GM21786 (cell line): ENCODE data around the gene CPSF3.

Experiments
- ATAC-seq: cut with Tn5 transposase; IDR thresholded peaks from one replicate; pipeline ENCODE4 v1.9.1; 2021; ENCODE audit not compliant: unreplicated experiment

The CPSF3 gene

DNA sequence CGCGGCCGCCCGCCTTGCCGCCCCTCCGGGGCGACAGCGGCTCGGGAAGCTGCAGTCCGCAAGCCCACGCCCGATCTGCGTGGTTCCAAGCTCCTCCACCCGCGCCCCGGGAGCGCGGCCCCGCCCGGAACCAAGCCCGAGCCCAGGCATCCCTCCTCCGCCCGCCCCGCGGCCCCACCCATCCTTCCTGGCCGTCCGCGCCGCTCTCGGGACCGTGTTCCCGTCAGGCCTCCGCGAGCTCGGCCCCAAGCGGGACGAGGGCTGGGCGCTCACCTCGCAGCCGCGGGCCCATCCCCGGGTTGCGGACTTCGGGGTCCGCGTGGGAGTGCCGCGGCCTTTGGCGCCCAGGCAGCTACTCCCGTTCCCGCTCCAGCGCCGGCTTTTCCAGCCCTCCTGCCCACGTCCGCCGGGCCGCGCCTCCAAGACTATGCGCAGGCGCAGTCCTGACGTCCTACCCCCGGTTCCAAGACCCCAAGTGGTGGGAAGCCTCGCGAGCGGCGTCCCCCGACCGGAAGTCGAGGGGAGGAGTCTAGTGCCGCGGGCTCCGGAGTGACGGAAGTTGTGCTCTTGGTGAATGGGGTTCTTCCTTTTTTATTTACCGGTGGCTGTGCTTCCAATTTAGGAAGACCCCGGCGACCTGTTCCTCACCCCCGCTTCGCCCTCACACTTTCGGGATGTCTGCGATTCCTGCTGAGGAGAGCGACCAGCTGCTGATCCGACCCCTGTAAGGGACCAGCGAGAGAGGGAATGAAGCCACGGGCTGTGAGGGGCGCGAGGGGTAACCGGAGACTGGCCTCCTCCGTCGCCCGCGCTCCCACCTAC, at the start of gene CPSF3, which contains the start of gene ITGB1BP1:
Gene CPSF3, plus strand, starts transcription at position 555 of the 822 bp plus-strand sequence. Its CDS starts 120 bp downstream, at position 675.
Gene ITGB1BP1, minus strand, starts transcription at position 429 of the 822 bp plus-strand sequence. CDS start 4,831 bp downstream, outside the sequence.
- peak; percentile 85 for ATAC-seq

DNA sequence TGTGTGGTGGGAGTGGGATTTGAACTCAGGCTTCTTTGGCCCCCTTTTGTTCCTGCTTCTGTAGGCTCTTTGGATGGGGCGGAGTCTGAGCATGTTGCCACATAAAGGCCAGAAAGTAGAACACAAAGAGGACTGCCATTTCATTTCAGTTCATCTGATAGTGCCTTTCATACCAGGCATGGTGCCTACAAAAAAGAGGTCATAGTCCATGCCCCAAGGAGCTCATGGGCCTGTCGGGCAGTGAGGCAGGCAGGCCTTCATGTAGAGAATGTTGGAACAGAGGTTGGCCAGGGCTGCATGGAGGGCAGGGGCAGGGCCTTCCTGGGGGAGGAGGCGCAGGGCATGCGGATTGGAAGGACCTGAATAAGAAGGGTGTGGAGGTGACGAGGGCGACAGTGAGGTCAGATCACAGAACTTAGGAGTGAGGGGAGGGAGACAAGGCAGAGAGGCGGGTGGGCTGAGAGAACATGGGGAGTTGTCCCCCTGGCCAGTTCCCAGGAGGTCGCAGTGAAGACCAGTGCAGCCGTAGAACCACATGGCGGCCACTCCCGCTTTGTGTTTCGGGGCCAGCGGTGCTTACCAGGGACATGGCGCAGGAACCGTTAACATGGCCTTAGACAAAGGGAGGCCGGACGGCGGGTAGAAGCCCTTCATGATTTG, 49.3 kb upstream of the CPSF3 start:
- no peak for ATAC-seq

DNA sequence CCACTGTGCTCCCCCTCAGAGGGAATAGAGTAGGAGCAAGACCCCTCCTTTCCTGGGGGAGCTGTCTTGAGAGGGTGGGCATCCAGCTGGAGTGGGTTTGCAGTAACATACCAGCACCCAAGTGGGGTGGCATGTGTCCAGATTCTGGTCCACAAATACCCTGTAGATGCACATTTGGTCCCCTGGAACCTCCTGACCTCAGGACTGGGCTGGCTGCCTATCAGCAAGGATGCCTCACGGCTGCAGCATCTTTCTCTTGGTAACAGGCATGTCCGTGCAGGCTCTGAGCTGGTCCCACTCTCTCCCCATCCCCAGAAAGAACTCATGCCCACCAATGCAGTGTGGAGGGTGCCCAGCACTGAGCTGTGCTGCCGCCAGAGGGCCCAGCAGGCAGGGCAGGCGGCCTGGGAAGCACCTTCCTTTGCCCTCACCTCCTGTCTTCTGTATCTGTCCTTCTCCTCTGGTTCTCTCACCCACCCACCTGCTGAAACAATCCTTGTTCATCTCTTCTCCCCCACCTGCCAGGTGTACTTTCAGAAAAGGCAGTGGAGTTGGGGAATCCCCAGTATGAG, 47.5 kb upstream of the CPSF3 start:
- no peak for ATAC-seq

DNA sequence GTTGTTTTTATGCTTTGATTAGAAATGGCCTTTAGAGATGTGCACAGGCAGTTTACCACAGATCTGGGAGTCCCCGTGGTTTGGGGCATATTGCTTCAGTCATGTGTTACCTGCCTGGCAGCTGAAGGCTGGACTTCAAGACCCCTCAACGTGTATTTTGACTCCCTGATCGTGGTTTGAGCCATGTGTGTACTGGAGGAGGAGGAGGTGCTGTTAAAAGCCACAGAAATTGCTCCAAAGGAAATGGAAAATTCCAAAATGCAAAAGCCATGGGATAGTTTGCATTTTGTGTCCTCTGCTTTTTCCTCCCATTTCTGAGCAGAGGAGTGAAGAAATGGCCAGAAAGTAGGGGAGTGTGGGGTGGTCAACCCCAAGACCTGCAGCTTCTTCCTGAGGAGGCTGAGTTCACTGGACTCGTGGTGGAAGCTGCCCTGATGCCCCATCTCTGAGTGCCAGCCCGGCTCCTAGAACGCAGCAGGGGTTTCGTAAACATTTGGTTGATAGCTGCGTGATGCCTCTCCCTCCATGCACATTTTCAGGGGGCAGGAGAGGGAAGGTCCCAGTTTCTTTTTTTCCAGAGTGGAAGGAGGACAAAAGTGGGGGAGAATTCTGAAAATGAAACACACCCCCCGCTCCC, 45.9 kb upstream of the CPSF3 start:
- no peak for ATAC-seq

DNA sequence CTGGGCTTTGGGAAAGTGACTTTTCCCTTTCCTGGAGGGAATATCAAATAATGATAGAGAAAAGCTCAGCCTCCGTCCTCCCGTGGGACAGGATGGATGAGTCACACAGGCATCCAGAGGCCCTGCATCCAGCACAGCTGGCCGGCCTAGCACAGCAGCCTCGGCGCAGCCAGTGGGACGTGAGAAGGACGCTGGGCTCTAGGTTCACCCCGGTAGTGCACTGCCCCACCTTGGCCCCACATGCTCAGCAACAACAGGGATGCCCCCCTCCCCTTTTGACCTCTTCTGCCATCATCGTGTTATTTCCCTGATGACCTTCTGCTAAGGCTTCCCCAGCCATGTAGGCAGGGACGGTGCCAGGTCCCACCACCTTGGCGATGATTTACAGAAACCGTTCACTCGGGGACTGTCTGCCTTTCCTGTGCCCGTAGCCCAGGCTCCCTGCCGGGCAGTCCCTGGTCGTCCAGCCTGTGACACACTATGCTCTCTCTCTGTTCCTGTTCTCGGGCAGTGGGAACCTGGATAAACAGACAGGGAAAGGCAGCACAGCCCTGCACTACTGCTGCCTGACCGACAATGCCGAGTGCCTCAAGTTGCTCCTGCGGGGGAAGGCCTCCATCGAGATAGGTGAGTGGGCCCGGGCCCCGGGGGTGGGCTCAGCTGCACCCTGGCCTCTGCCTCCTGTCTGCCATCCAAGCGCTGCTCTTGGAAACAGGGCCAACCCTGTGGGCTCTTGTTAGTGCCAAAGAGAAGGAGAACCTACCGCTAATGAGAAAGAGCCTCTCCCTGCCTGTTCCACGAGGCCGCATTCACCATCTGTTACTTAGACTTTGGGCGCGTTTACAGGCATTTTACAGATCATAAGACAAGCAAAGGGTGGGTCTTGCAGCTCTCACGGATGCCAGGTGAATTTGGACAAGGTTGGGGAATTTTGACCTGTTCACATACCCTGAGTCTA, 44.7 kb upstream of the CPSF3 start:
- no peak for ATAC-seq

DNA sequence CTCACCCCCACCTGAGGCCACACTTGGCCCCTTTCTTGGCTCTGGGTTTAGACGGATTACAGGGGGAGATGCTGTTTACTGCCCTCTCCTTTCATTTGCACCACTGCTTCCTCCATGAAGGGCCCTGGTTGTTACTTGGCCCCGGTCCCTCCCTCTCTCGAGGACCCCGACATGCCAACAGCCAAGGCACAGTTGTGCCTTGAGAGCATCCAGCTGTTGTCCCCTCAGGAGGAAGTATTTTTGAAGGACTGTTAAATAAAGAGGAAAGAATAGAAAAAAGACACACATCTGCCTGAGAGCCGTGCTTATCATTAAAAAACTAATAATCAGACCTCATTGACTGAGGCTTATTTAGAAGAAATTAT, 44.1 kb upstream of the CPSF3 start:
- ATAC-seq: no peak

DNA sequence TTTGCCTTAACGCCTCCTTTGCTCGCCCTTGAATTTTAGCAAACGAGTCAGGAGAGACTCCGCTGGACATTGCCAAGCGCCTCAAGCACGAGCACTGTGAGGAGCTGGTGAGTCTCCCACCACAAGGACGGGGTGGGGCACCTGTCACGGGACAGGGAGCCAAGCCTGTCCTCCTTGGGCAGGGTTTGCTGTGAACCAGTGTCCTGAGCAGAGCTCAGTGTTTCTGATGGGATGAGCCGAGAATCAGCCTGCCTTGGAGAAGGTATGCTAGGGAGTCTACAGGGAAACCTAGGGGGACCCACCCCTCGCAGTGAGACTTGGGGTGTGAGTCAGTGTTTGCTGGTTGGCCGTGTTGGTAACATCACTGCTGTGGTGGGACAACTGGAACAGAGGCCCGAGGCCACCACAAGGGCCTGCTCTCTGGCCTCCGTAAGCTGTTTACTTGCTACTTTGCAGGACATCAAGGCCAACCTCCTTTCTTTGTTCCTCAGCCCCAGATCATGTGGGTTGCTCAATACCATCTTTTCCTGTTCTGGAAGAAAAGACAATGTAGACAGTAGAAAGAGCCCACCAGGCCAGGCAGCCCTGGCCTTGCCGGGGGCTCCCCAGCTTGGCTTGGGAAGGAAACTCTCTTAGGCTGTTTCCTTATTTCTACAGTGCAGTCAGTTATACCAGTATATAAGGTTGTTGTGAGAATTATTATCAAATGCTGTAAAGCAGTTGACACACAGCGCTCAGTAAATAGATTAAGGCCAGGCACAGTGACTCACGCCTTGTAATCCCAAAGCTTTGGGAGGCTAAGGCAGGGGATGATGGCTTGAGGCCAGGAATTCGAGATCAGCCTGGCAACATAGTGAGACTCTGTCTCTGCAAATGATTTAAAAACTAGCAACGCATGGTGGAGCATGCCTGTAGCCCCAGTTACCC, 42.5 kb upstream of the CPSF3 start:
- ATAC-seq: no peak

DNA sequence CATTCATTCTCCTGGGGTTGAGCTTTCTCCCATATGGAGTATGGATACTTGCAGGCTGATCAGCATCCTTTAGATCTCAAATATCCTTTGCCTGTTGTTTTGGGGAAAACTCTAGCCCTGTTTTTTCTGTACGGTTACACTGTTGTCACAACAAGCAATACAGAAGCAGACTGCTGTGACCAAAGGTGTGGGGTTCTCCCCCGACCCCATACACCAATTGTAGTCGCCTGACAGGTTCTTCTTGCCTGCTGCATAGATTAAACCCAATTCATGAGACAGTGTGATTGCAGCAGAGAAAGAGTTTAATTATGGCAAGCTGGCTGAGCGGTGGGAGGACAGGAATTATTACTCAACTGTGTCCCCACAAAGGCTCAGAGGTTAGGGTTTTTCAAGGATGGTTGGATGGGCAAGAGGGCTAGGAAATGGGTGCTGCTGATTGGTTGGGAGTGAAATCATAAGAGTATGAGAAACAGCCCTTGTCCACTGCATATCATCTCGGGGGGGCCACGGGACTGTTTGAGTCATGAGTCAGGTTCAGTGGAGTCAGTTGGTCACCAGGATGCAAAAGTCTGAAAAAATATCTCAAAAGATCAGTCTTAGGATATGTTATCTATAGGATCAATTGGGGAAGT, 40.7 kb upstream of the CPSF3 start:
- ATAC-seq: no peak

DNA sequence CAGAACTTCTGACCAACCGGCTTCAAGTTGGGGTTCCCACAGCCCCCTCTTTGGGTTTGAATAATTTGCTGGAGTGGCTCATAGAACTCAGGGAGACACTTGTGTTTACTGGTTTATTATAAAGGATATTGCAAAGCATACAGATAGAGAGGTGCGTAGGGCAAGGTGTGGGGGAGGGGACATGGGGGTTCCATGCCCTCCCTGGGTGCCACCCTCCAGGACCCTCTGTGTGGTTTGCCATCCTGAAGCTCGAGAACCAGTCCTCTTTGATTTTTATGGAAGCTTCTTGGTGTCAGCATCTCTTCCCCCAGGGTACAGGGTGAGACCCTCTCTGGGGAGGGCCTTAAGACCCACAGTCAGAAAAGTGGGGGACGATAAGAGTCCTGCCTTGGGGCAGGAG, 38.9 kb upstream of the CPSF3 start:
- ATAC-seq: no peak

DNA sequence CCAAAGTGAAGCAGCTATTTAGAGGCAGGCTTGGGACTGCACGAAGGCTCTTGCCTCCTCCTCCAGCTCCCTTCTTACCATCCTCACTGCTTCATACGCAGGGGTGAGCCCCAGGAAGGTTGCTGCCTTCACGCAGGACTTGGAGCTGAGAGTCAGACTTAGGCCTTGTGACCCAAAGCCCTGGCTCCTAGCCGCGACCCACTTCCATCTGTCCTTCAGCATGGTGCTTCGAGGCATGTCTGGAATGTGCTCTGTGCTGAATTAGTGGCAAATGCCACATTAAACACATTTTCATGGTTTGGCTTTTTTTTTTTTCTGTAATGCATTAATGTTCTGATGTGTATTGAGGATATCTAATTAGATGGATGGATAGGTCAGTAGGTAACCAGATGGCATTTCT, 37.6 kb upstream of the CPSF3 start:
- no peak for ATAC-seq

DNA sequence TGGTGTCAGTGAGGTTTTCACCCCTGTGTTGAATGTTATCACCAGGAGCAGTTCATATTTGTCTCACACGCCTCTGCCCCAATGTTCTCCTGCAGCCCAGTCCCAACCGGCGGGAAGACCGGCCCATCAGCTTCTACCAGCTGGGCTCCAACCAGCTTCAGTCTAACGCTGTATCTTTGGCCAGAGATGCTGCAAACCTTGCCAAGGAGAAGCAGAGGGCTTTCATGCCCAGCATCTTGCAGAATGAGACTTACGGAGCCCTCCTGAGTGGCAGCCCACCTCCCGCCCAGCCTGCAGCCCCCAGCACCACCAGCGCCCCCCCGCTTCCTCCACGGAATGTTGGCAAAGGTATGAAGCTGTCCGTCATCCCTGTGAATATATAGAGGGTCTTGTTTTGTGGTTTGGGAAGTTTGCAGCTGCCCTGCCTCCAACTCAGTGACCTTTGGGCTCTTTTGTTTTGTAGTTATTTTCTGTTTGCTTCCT, 35.2 kb upstream of the CPSF3 start:
- ATAC-seq: no peak

DNA sequence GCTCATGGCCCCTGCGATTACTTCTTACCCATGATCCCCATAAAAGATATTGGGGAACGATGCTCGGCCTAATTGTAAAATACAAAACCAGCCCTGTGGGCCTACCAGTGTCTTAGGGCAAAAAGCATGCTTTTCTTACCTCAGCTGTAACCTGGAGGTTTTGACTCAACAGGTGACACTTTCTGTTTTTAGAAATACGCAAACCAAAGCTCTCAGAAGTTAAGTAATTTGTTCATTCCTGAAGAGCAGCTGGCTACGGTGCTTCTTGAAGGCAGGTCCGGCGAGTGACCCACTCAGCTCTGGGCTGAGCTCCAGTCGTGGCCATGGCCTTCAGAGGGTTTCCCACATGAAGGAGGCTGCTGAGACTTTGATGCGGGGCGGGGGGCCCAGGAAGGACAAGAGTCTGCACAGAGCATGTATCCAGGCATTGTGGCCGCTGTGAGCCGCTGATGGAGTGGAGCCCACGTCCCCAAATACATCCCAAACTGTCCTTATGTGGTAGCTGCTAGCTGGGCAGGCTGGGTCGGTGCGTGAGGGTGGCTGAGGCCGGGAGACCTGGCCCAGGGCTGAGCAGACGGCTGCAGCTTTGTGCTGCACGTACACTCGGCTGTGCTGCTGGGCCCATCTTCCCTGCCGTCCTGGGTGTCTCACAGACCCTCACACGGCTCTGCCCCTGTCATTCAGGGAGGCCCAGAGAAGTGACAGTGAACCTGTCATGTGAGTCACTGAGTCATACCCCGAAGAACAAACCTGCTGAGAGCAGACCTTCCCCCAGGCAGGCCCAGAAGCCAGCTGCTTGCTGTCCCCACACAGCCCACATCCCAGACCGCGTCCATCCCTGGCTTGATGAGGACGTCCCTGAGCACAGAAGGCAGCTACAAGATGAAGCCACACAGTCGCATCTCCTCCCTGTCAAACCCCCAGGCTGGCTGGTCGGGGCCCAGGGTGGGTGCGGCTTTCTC, 34.2 kb upstream of the CPSF3 start:
- ATAC-seq: no peak

DNA sequence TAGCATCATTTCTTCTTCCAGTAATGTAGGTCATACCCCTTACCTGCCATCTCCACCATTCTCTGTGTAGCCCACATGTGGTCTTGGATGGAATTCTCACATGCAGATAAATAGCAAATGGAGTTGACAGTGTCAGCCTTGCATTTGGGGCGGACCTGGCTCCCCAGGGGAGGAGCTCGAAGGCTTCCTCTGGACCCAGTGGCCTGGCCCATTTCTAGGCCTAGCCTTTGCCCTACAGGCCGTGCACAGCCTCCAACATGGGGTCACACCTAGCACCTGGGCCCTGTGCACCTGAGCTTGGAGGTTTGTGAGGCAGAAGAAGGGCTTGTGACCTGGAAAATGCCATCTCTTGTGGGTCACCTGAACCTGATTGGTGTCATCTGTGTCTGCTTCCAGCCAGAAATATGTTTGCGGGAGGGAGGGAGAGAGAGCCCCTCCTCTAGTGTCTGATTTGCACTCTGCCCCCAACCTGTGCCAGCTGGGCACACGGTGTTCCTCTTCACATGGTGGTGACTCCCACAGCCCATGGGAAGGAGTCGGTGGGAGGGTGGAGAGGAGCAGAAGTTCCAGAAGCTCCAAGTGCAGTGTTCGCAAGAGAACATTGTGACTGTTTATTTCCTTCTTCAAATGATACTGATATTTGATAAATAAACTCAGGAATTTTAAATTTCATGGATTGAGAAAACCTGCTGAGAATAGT, 33.2 kb upstream of the CPSF3 start:
- ATAC-seq: no peak

DNA sequence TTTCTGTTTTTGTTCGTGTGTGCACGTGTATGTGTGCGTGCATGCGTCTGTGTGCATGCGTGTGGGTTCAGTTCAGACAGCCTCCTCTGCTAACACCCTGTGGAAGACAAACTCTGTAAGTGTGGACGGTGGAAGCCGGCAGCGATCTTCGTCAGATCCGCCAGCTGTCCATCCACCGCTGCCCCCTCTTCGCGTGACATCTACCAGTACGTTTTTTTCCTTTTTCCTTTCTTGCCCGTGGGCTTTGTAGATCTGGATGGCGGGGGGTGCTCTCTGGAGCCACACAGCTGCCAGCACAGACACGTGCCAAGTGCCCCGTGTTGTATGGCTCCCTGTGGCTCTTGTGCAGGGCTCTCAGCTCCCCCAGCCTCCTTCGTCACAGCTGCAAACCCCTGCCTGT, 32.5 kb upstream of the CPSF3 start:
- no peak for ATAC-seq

DNA sequence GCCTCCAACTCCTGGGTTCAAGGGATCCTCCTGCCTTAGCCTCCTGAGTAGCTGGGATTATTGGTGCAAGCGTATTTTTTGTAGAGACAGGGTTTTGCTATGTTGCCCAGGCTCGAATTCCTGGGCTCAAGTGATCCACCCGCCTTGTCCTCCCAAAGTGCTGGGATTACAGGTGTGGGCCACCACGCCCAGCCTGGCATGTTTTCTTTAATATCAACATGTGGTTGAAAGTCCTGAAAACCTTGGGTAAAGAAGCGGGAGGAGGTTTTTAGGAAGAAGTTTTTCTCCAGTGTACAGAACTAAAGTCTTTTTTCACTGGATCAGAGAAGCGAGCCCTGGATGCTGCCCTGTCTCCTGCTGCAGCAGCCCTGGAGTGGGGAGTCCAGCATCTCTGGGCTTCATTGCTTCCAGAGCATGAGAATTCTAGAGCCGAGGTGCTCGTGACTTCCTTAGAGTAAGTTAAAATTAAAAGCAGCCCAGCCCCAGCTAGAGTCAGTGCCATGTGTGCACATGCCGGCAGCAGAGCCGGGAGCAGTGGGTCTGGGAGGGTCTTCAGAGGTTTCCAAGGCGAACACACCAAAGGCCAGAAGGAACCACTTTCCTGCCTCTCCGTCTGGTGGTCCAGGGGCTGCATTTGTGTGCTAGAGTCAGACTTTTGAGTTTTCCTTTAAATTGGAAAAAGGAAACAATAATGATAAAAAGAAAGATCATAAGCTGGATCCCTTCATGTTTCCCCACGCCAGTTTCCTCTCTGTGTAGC, 31.3 kb upstream of the CPSF3 start:
- ATAC-seq: no peak
